ENCODE measurements around the gene CDKL5.

CDKL5 gene

DNA sequence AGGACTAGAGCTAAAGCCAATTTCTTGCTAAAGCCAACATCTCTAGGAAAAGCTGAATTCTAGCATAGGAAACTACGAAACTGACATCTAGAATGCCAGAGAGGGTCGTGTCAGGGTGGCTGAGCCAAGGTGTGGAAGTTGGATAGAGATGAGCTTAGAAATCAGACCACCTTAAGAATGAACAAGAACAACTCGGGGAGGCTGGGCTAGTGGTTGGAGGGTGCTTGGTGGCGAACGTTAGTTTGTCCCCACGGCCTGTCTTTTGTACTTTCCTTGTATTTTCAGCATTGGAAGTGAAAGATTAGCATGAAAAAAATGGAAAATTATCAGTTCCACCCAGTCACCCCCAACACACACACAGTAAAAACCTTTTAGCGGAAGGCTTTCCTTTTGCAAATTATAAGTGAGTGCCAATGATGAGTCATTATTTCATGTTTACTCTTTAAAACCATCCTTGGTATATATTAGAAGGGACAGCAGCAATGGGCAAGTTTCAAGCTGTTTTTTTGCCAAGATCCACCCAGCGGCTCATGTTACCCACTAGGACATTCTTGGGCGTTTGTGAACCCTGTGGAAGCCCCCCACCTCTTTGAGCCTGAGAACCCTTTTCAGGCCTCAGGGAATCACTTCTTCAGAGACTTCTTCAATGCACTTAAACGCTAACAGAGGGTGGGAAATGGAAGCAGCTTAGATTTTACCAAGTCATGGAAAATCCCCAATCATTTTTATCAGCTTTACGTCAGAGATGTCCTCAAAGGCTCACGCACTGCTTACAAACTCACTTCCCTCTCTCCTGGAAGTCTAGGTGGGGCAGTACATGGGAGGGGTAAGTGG, 277.2 kb downstream of the CDKL5 start:
- no peak for DNase-seq

Measured in stimulated activated CD4-positive, alpha-beta T cell treated with anti-CD3 and anti-CD28 coated beads, Interleukin-12 subunit alpha, Interleukin-12 subunit beta, amount 100 ng/mL, for 4 hours (primary cell).